ENCODE data around the gene NTF3. TPM values are rescaled to one million over a fixed set of nuclear protein-coding genes. Genes with fewer than 3 reads are reported as not detected.

NTF3 gene
- total RNA-seq, 4 donors from 2014 or later = 0.42 to 2.2 (median 2.1) TPM

DNA sequence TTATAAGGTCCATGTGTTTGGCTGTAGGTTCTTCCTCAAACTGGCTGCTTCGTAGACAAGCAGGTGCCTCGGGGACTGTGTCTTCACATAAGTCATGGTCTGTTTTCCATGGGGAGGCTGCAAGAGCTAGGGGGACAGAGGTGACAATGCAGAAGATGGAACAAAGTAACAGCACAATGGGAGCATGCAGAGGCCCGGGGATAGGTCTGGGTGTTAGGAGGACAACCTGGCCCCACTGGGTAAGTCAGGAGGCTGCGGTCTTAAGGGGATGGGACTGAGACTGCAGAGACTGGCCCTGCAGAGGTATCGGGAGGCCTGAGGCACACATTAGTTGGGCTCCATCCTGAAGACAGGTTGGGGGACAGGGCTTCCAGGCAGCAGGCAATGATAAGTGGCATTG is 88.9 kb downstream of the NTF3 start:
- H3K4me3 ChIP-seq (ENCODE audit: low read depth, poor library complexity, severe bottlenecking) = no peak overlapping the region
- DNase-seq (ENCODE audit: low spot score in 2 of 2) = peak in 1 of 2 donors; percentile 73
- intact Hi-C loops (cut with DNase I; ENCODE audit: low total_unique reads) = no loop called here
- WGBS, 2 donors = 92 to 97% methylated on average over 5 of the region's 5 CpGs
- TF ChIP-seq POLR2A (IDR thresholded peaks at IDR 0.05) (no peak), CTCF (IDR thresholded peaks at IDR 0.05) (no peak)

DNA sequence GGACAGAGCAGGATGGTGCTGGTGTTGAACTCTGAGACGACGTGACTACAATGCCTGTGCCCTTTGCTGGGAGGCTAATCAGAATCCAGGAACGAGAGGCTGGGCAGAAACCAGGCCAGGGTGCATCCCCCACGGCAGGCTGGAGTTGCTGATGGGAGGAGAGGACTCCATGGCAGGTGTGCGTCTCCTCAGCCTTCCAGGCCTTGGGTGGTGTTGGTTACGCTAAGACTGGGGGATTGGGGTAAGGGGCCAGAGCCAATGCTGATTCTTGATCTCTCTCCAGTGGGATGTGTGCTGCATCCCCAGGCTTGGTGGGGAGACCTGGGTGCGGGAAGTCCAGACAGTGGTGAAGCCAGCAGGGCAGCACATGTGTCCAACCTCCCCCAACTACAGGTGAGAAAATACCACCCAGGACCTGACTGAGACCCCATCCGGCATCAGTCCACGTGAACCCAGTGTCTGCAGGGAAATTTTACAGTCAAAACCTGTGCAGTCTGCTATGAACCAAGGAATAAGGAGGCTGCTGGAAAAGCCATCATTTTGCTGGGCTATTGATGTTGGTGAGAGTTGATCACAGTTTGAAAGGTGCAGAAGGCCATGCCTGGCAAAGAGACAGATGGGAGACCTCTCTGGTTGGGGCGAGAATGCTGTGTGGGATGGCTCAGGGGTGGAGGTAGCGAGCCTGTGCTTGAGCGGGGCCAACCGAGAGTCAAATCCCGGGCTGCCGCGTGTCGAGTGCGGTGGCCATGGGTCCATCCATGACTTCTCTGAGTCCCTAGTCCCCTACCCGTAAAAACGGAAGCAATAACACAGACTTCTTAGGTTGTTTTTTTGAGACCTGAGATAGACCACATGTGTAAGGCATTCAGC is 89.8 kb downstream of the NTF3 start:
- TF ChIP-seq POLR2A (IDR thresholded peaks at IDR 0.05) (no peak), CTCF (IDR thresholded peaks at IDR 0.05) (no peak)
- WGBS, 2 donors = 92 to 96% methylated on average over 20 of the region's 20 CpGs
- intact Hi-C loops (cut with DNase I; ENCODE audit: low total_unique reads) = no loop called here
- peak in 1 of 2 donors; percentile 65 for DNase-seq (ENCODE audit: low spot score in 2 of 2)
- H3K4me3 ChIP-seq (ENCODE audit: low read depth, poor library complexity, severe bottlenecking) = no peak overlapping the region

- intact Hi-C loops (cut with DNase I; ENCODE audit: low total_unique reads) = no loop called here
- DNase-seq (ENCODE audit: low spot score in 2 of 2) = peak in 1 of 2 donors; percentile 62
- H3K4me3 ChIP-seq (ENCODE audit: low read depth, poor library complexity, severe bottlenecking) = no peak overlapping the region
- TF ChIP-seq POLR2A (IDR thresholded peaks at IDR 0.05) (no peak), CTCF (IDR thresholded peaks at IDR 0.05) (no peak)
- 82 to 94% methylated on average over 11 of the region's 11 CpGs for WGBS, 2 donors
Observed at GRCh38 chr12:5522432-5523335, 90.8 kb downstream of the NTF3 start.

- peak in 1 of 2 donors; percentile 61 for DNase-seq (ENCODE audit: low spot score in 2 of 2)
- TF ChIP-seq POLR2A (IDR thresholded peaks at IDR 0.05) (no peak), CTCF (IDR thresholded peaks at IDR 0.05) (no peak)
- intact Hi-C loops (cut with DNase I; ENCODE audit: low total_unique reads) = no loop called here
- WGBS, 2 donors = 91% methylated on average over 24 of the region's 24 CpGs
- H3K4me3 ChIP-seq (ENCODE audit: low read depth, poor library complexity, severe bottlenecking) = no peak overlapping the region
Observed at GRCh38 chr12:5523396-5524115, 91.6 kb downstream of the NTF3 start.

- 86 to 90% methylated on average over 12 of the region's 12 CpGs for WGBS, 2 donors
- intact Hi-C loops (cut with DNase I; ENCODE audit: low total_unique reads) = no loop called here
- TF ChIP-seq POLR2A (IDR thresholded peaks at IDR 0.05) (no peak), CTCF (IDR thresholded peaks at IDR 0.05) (no peak)
- no peak overlapping the region for H3K4me3 ChIP-seq (ENCODE audit: low read depth, poor library complexity, severe bottlenecking)
- peak in 1 of 2 donors; percentile 64 for DNase-seq (ENCODE audit: low spot score in 2 of 2)
Observed at GRCh38 chr12:5524116-5524768, 92.3 kb downstream of the NTF3 start.

Data from lower leg skin (tissue), 4 donors.